H1 (cell line): ENCODE results near the gene NRN1L. TPM values are rescaled to one million over a fixed set of nuclear protein-coding genes. Genes with fewer than 3 reads are reported as not detected.

Experiments used
- CTCF ChIA-PET: fragments of 300-600 bp; sonication (Branson Sonifier 250); formaldehyde crosslinking; loops from one replicate; lab custom pipeline; 2021; ENCODE audit not compliant: partially characterized antibody; lab: Charles Lee
- POLR2A ChIA-PET: fragments of 300-600 bp; sonication (Branson Sonifier 250); formaldehyde crosslinking; loops from one replicate; lab custom pipeline; 2021; ENCODE audit warnings: inconsistent platforms; ENCODE audit not compliant: partially characterized antibody; lab: Charles Lee
- DNase-seq, 2 experiments: peaks; one replicate each; pipeline versions ENCODE4 v3.0.0 to v3.0.0-alpha.2; 2010 to 2022; ENCODE audit warnings: low spot score in 2 of 2, low read depth in 1 of 2, mixed read lengths in 1 of 2
- FAIRE-seq: peaks from 2 replicates; lab custom pipeline; 2011; peaks lifted over from hg19 to GRCh38; lab: Jason Lieb, UNC
- H2AFZ ChIP-seq: 2 replicates; pipeline ENCODE4 v1.8.1; 2012; ENCODE audit warnings: low read length, inconsistent platforms
- H2AK5ac ChIP-seq: 2 replicates; pipeline ENCODE4 v1.6.1; 2013; ENCODE audit warnings: low read depth, low read length
- H2BK120ac ChIP-seq: replicated peaks from 2 replicates; pipeline ENCODE3; 2013; ENCODE audit warnings: low read depth, low read length, inconsistent platforms
- H2BK12ac ChIP-seq: 2 replicates; pipeline ENCODE4 v1.6.1; 2013; ENCODE audit warnings: low read depth, low read length
- H2BK15ac ChIP-seq: 2 replicates; pipeline ENCODE4 v1.6.1; 2013; ENCODE audit warnings: low read length
- H2BK20ac ChIP-seq: 2 replicates; pipeline ENCODE4 v1.6.1; 2013; ENCODE audit warnings: low read length
- H2BK5ac ChIP-seq: 2 replicates; pipeline ENCODE4 v1.6.1; 2013; ENCODE audit warnings: low read depth, low read length
- H3K14ac ChIP-seq: 2 replicates; pipeline ENCODE4 v1.6.1; 2013; ENCODE audit warnings: inconsistent platforms; ENCODE audit not compliant: insufficient read length
- H3K18ac ChIP-seq: 2 replicates; pipeline ENCODE4 v1.6.1; 2013; ENCODE audit warnings: low read length; ENCODE audit errors: extremely low read depth
- H3K23ac ChIP-seq: 2 replicates; pipeline ENCODE4 v1.6.1; 2013; ENCODE audit warnings: inconsistent platforms; ENCODE audit not compliant: insufficient read length
- H3K23me2 ChIP-seq: 2 replicates; pipeline ENCODE4 v1.6.1; 2013; ENCODE audit warnings: low read depth, low read length
- H3K27ac ChIP-seq: 2 replicates; pipeline ENCODE4 v1.6.1; 2011; ENCODE audit warnings: low read depth, low read length, inconsistent platforms
- H3K27me3 ChIP-seq, 4 experiments: replicated peaks in 1 of 4; 1 replicate in 1 of 4; 2 replicates in 3 of 4; pipeline versions ENCODE4 v1.6.1 to v1.8.1; 2011 to 2013; ENCODE audit warnings: low read length in 3 of 4, mild to moderate bottlenecking in 3 of 4, inconsistent platforms in 2 of 4, mixed read lengths in 2 of 4, moderate library complexity in 1 of 4; ENCODE audit not compliant: control insufficient read depth in 3 of 4, insufficient read depth in 3 of 4; ENCODE audit errors: extremely low read depth in 1 of 4
- H3K36me3 ChIP-seq, 4 experiments: 2 replicates each; pipeline versions ENCODE4 v1.6.1 to v1.8.1; 2011 to 2013; ENCODE audit warnings: mild to moderate bottlenecking in 4 of 4, low read length in 3 of 4, moderate library complexity in 2 of 4, control low read depth in 1 of 4, inconsistent platforms in 1 of 4; ENCODE audit not compliant: insufficient read depth in 4 of 4, control insufficient read depth in 2 of 4
- H3K4ac ChIP-seq: replicated peaks from 2 replicates; pipeline ENCODE3; 2013; ENCODE audit warnings: low read length, low read depth, mixed read lengths, inconsistent platforms; ENCODE audit not compliant: insufficient read length
- H3K4me1 ChIP-seq, 4 experiments: replicated peaks in 1 of 4; 1 replicate in 1 of 4; 2 replicates in 3 of 4; pipeline versions ENCODE4 v1.6.1 to v1.8.1; 2011 to 2013; ENCODE audit warnings: low read length in 3 of 4, inconsistent platforms in 2 of 4, mixed read lengths in 1 of 4; ENCODE audit not compliant: insufficient read depth in 4 of 4, control insufficient read depth in 3 of 4
- H3K4me2 ChIP-seq, 2 experiments: 2 replicates each; pipeline versions ENCODE4 v1.6.1 to v1.8.1; 2011 to 2013; ENCODE audit warnings: low read depth in 2 of 2, low read length in 2 of 2, control low read depth in 1 of 2, inconsistent platforms in 1 of 2, mild to moderate bottlenecking in 1 of 2; ENCODE audit not compliant: insufficient read depth in 1 of 2
- H3K4me3 ChIP-seq, 4 experiments: fragments of 200-600, 300-600 bp in 1 of 4; sonication (generic), shearing (Covaris generic), sonication (Bioruptor Twin) in 1 of 4; 2 replicates each; pipeline versions ENCODE4 v1.5.1 to v1.8.1; 2011 to 2016; ENCODE audit warnings: low read length in 4 of 4, low read depth in 3 of 4, control low read depth in 2 of 4, inconsistent platforms in 2 of 4, mild to moderate bottlenecking in 2 of 4, mixed read lengths in 1 of 4, moderate library complexity in 1 of 4; ENCODE audit not compliant: insufficient read depth in 2 of 4; ENCODE audit errors: extremely low read depth in 1 of 4
- H3K56ac ChIP-seq: replicated peaks from 2 replicates; pipeline ENCODE3; 2013; ENCODE audit warnings: low read depth, mild to moderate bottlenecking, mixed read lengths, low read length, inconsistent platforms; ENCODE audit not compliant: insufficient read length
- H3K79me1 ChIP-seq: 2 replicates; pipeline ENCODE4 v1.6.1; 2013; ENCODE audit warnings: low read depth, low read length, control low read depth
- H3K79me2 ChIP-seq, 2 experiments: 2 replicates each; pipeline versions ENCODE4 v1.6.1 to v1.8.1; 2012 to 2013; ENCODE audit warnings: low read length in 2 of 2, mild to moderate bottlenecking in 2 of 2, inconsistent platforms in 1 of 2; ENCODE audit not compliant: insufficient read depth in 2 of 2, control insufficient read depth in 1 of 2
- H3K9ac ChIP-seq, 4 experiments: replicated peaks in 1 of 4; 1 replicate in 1 of 4; 2 replicates in 3 of 4; pipeline versions ENCODE4 v1.6.1 to v1.8.1; 2011 to 2013; ENCODE audit warnings: low read depth in 3 of 4, low read length in 3 of 4, control low read depth in 2 of 4, mild to moderate bottlenecking in 2 of 4, moderate library complexity in 2 of 4, inconsistent platforms in 1 of 4; ENCODE audit errors: extremely low read depth in 1 of 4
- H3K9me3 ChIP-seq, 2 experiments: 2 replicates each; pipeline versions ENCODE4 v1.6.1 to v1.8.1; 2012 to 2013; ENCODE audit warnings: mild to moderate bottlenecking in 2 of 2, moderate library complexity in 2 of 2, control low read depth in 1 of 2, inconsistent platforms in 1 of 2, low read depth in 1 of 2, low read length in 1 of 2, mixed read lengths in 1 of 2; ENCODE audit not compliant: insufficient read depth in 2 of 2
- H4K20me1 ChIP-seq, 2 experiments: replicated peaks in 1 of 2; 2 replicates each; pipeline versions ENCODE3 to v1.8.1; 2011 to 2013; ENCODE audit warnings: inconsistent platforms in 2 of 2, low read length in 2 of 2, mild to moderate bottlenecking in 1 of 2; ENCODE audit not compliant: insufficient read depth in 2 of 2, control insufficient read depth in 1 of 2
- H4K5ac ChIP-seq: 2 replicates; pipeline ENCODE4 v1.6.1; 2013; ENCODE audit warnings: low read length, low read depth, mixed read lengths, inconsistent platforms; ENCODE audit not compliant: insufficient read length
- H4K8ac ChIP-seq: 2 replicates; pipeline ENCODE4 v1.8.0; 2013; ENCODE audit warnings: mild to moderate bottlenecking, moderate library complexity, low read length, inconsistent platforms; ENCODE audit not compliant: insufficient read depth; ENCODE audit errors: extremely low read depth
- H4K91ac ChIP-seq: replicated peaks from 2 replicates; pipeline ENCODE3; 2013; ENCODE audit warnings: low read length, mixed read lengths, inconsistent platforms; ENCODE audit not compliant: insufficient read length
- ASH2L ChIP-seq: fragments of 200-600, 300-600 bp; sonication (generic); IDR thresholded peaks from one replicate; pipeline ENCODE4 v1.7.1; 2017; ENCODE audit warnings: low read length
- KDM5A ChIP-seq: fragments of 200-600 bp; IDR thresholded peaks from 2 replicates; pipeline ENCODE4 v1.7.1; 2012; ENCODE audit warnings: mild to moderate bottlenecking, low read length, inconsistent platforms, mixed read lengths
- PHF8 ChIP-seq: fragments of 200-600 bp; sonication (generic); conservative IDR thresholded peaks from 2 replicates; pipeline ENCODE4 v1.7.1; 2012; ENCODE audit warnings: low read depth, mild to moderate bottlenecking, inconsistent platforms, low read length, moderate library complexity
- POLR2A ChIP-seq, 2 experiments: IDR thresholded peaks; 1 replicate in 1 of 2; 2 replicates in 1 of 2; pipeline ENCODE4 v1.6.1; 2011; ENCODE audit warnings: low read depth in 2 of 2, low read length in 2 of 2, mild to moderate bottlenecking in 2 of 2; ENCODE audit errors: control extremely low read depth in 1 of 2
- SIN3A ChIP-seq, 2 experiments: IDR thresholded peaks in 1 of 2; conservative IDR thresholded peaks in 1 of 2; 2 replicates each; pipeline ENCODE4 v1.6.1; 2011 to 2012; ENCODE audit warnings: low read length in 2 of 2, improper control_type of control experiment in 1 of 2, low read depth in 1 of 2, mild to moderate bottlenecking in 1 of 2
- SP4 ChIP-seq: IDR thresholded peaks from 2 replicates; pipeline ENCODE4 v1.6.1; 2012; ENCODE audit warnings: low read length, inconsistent platforms
- TEAD4 ChIP-seq: IDR thresholded peaks from 2 replicates; pipeline ENCODE4 v1.6.1; 2012; ENCODE audit warnings: low read depth, low read length, inconsistent platforms, mixed read lengths
- YY1 ChIP-seq: IDR thresholded peaks from 2 replicates; pipeline ENCODE4 v1.6.1; 2011; ENCODE audit warnings: low read depth, mild to moderate bottlenecking, low read length
- WGBS, 2 experiments: shearing (Covaris generic) in 1 of 2; methylation state at CpG; one replicate each; pipeline versions ENCODE4 v1.1.6 to v1.1.7; 2013 to 2015; ENCODE audit warnings: low lambda C conversion rate in 2 of 2, mixed read lengths in 2 of 2, inconsistent platforms in 1 of 2, low coverage in 1 of 2, missing lambda C conversion rate in 1 of 2; ENCODE audit not compliant: insufficient replicate concordance in 2 of 2, insufficient coverage in 1 of 2, insufficient read length in 1 of 2; ENCODE audit errors: extremely low coverage in 1 of 2, missing lambda C conversion rate in 1 of 2; 5-methylcytosine and 5-hydroxymethylcytosine counted together
- polyA plus RNA-seq, 7 experiments: library from polyadenylated mRNA; depleted of rRNA in 3 of 7; stranded (reverse) in 5 of 7; unstranded in 2 of 7; fragments of >200 nt in 5 of 7; fragments of 200-250 nt in 2 of 7; gene quantifications; 1 replicate in 5 of 7; 2 replicates in 1 of 7; 4 replicates in 1 of 7; pipeline versions ENCODE4 v1.2.1 to v1.2.3, GENCODE V29; 2011 to 2013; ENCODE audit warnings: missing spikeins in 2 of 7, mixed read lengths in 2 of 7
- total RNA-seq: library from RNA; stranded (reverse); fragmentation: NEBNext Ultra II Directional; extraction: Animal tissue kit (Norgen Biotek cat#: 25700); gene quantifications from 2 replicates; pipeline ENCODE4 v1.2.1, GENCODE V29; 2021
- TF ChIP-seq, protein P1 (sequence below): IDR thresholded peaks from 2 replicates; pipeline ENCODE4 v1.6.1; 2012; ENCODE audit warnings: inconsistent platforms
- TF ChIP-seq, protein P2 (sequence below): IDR thresholded peaks from 2 replicates; pipeline ENCODE4 v1.6.1; 2012; ENCODE audit warnings: inconsistent platforms

Gene NRN1L
- total and polyA plus RNA-seq, 2 of the 8 experiments (the other 6 are each of a cell fraction or from before 2014, with no cell fraction given) = 4.1 to 35.2 TPM

DNA sequence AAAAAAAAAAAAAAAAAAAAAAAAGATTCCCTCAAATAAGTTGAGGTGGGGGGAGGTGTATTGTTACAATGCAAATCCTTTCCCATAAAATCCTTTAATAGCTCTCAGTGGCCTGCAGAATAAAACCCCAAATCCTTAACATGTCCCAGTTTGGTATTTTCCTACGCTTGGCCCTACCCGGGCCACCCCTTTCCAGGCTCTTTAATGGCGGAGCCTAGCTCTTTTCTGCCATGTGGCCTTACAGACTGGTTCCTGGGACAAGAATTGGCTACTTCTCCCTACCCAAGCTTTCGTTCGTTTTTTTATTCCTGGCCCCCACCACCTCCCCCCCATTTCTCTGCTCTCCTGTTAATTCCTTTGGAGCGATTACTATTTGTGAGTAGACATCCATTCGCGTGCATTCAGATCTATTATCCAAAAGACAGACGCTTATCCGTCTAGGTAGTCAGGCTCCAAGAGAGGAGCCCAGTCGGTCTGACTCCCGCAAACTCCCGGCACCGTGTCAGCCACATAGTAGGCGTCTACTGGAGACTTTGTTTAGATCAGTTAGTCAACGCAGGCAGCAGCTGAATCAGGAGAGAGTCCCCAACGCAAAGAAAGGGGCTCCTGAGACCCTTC, 43.4 kb upstream of the NRN1L start:
- Histone ChIP-seq H4K8ac (peak overlapping the region; percentile 98), H3K27me3 (no peaks in the 10 kb centered on the region), H3K18ac (peak overlapping the region; percentile 19; the same call in 1 of the 2 replicates), H3K56ac (peak overlapping the region; percentile 40), H3K14ac (no peak overlapping the region), H2BK5ac (peak overlapping the region; percentile 97), H4K91ac (peak overlapping the region; percentile 2), H3K4me2 (peak overlapping the region; percentile 50 to 94), H3K27ac (peak overlapping the region; percentile 80), H2BK15ac (no peak overlapping the region), H3K79me1 (peaks cover 7% of the 10 kb centered on the region), H2BK120ac (no peak overlapping the region), H2AK5ac (no peak overlapping the region), H4K20me1 (peaks cover 13 to 15% of the 10 kb centered on the region in 2 experiments), H3K79me2 (peaks cover 0 to 26% of the 10 kb centered on the region in 2 experiments; a peak in 2 of 4 replicates), H3K4me1 (peaks cover 8 to 32% (median 17%) of the 10 kb centered on the region in 4 experiments), H3K9ac (peak overlapping the region in 3 of 4 experiments; percentile 57 to 72 (median 64); a peak in 5 of 7 replicates), H3K23me2 (peaks cover 15% of the 10 kb centered on the region), H2BK20ac (no peak overlapping the region), H2BK12ac (peak overlapping the region; percentile 53; the same call in 1 of the 2 replicates), H3K23ac (no peak overlapping the region), H4K5ac (peak overlapping the region; percentile 35), H3K9me3 (no peaks in the 10 kb centered on the region), H3K36me3 (no peaks in the 10 kb centered on the region), H3K4ac (no peak overlapping the region), H2AFZ (peak overlapping the region; percentile 13; the same call in 1 of the 2 replicates), H3K4me3 (peak overlapping the region; percentile 17 to 97 (median 95); a peak in 6 of 8 replicates)
- no peak for FAIRE-seq
- ChIA-PET CTCF (interaction anchor here (0.7 to 3.4 kb wide), 20 partner anchors 8 to 1366 kb away, joined by 3 to 33 read pairs (median 4); partner anchors contain the start of genes NRN1L, RANBP10 and TSNAXIP1), POLR2A (interaction anchor here (0.6 to 3.1 kb wide), 12 partner anchors 8 to 285 kb away, joined by 3 to 15 read pairs (median 4); partner anchors contain the start of genes NRN1L, RANBP10 and TSNAXIP1)
- WGBS, 2 experiments = 53% methylated on average over 17 of the region's 17 CpGs; no CpG with 5 or more reads in 1 of the 2 experiments
- TF ChIP-seq, protein P1, sequence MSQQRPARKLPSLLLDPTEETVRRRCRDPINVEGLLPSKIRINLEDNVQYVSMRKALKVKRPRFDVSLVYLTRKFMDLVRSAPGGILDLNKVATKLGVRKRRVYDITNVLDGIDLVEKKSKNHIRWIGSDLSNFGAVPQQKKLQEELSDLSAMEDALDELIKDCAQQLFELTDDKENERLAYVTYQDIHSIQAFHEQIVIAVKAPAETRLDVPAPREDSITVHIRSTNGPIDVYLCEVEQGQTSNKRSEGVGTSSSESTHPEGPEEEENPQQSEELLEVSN = peak; percentile 76; the same call in 1 of the 2 replicates
- TF ChIP-seq SIN3A (conservative IDR thresholded peaks at IDR 0.05 in 1 of 2, IDR thresholded peaks at IDR 0.05 in 1 of 2; ENCODE audit: low read depth in 1 of 2, low read length in 2 of 2) (0 out of 4 replicates have a peak, but pooled peaks of 1 of the 2 experiments have one; percentile 14), KDM5A (no peak), TEAD4 (no peak), PHF8 (0 out of 2 replicates have a peak, but pooled peaks have one; percentile 49), POLR2A (IDR thresholded peaks at IDR 0.05; ENCODE audit: control extremely low read depth in 1 of 2, low read depth in 2 of 2, low read length in 2 of 2) (no peak), SP4 (no peak), ASH2L (peak; percentile 88), YY1 (peak; percentile 87)
- TF ChIP-seq, protein P2, sequence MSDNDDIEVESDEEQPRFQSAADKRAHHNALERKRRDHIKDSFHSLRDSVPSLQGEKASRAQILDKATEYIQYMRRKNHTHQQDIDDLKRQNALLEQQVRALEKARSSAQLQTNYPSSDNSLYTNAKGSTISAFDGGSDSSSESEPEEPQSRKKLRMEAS = peak; percentile 53
- no peak for DNase-seq
